ENCODE results near the gene ZNF493.
A peak's percentile ranks its signal among the peaks of the same experiment; 100 is the strongest.

Gene ZNF493

DNA sequence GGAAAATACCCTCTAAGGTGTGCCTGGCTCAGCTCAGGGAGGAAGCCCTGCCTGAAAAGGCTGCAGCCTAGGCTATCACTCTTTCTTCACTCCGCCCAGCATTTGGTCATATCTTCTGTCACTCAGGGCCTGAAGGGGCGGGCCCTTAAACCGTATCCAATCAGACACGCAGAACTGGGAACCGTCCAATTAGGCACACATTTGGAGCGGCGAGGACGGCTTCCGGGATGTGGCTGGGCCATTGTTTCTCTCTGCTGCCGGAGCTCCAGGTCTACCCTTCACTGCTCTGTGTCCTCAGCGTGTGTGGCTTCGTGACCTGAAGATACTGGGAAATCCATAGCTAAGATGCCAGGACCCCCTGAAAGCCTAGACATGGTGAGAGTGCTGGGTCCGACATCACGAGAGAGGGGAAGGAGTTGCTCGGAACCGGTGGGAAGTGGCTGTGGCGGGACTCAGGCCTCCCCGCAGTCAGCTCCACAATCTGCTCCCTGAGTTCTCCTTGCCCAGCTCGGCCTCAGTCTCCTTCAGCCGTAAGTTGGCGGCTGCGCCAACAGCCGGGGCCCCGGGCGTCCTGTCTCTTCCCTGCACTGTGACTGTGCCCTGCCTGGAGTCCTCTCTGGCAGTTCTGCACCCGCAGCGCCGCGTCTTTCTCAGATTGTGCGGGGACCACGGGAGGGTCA is at the start of gene ZNF493:
ZNF493 (plus strand) TSS at position 241 of the 680 bp plus-strand sequence; CDS start at position 346, 105 bp downstream.
- DNase-seq: peak; percentile 97

DNA sequence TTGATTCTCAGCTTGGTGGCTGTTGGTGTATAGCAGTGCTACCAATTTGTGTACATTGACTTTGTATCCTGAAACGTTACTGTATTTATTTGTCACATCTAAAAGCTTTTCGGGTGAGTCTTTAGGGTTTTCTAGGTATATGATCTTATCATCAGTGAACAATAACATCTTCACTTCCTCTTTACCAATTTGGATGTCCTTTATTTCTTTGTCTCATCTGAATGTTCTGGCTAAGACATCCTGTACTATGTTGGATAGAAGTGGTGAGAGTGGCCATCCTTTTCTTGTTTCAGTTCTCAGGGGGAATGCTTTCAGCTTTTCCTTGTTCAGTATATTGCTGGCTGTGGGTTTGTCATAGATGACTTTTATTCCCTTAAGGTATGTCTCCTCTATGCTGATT is 44.1 kb upstream of the ZNF493 start:
- no peak for DNase-seq

- peak; percentile 94 for DNase-seq
These were observed 38.0 kb upstream of the ZNF493 start, which contains the start of gene ZNF738 for GRCh38 chr19:21358768-21359451. TSS of gene ZNF738 (plus strand) at chr19:21359000. CDS start at chr19:21359141, 141 bp downstream.

DNA sequence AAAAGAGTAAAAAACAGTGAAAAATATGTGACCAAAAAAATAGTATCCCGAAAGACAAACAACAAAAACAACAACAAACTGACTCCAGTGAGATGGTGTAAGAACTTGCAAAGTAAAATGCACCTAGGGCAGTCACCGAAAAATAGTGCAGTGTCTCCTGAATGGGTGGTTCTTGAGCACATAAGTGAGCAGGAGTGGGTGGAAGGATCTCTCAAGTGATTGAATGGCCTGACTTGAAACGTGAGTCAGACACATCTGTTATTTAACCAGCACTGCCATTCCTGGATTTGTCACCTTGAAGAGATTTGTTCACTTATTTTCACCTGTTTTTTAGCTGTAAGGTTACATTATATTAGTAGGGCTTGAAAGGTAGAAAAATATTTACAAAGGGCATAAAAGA is 34.6 kb upstream of the ZNF493 start:
- DNase-seq: no peak

DNA sequence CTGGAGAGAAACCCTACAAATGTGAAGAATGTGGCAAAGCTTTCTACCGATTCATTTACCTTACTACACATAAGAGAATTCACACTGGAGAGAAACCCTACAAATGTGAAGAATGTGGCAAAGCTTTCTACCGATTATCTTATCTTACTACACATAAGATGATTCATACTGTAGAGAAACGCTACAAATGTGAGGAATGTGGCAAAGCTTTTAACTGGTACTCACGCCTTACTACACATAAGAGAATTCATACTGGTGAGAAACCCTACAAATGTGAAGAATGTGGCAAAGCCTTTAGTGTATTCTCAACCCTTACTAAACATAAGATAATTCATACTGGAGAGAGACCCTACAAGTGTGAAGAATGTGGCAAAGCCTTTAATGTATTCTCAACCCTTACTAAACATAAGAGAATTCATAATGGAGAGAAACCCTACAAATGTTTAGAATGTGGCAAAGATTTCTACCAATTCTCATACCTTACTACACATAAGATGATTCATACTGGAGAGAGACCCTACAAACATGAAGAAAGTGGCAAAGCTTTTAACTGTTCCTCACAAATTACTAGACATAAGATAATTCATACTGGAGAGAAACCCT is 12.9 kb upstream of the ZNF493 start:
- DNase-seq: no peak

DNA sequence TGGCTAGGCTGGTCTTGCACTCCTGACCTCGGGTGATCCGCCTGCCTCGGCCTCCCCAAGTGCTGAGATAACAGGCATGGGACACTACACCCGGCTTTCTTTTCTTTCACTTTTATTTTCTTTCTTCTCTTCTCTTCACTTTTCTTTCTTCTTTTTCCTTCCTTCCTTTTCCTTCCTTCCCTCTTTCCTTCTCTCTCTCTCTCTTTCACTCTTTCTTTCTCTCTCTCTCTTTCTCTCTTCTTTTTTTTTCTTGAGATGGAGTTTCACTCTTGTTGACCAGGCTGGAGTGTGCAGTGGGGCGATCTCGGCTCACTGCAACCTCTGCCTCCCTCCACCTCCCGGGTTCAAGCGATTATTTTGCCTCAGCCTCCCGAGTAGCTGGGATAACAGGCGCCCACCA is 812 bp upstream of the ZNF493 start:
- no peak for DNase-seq

DNA sequence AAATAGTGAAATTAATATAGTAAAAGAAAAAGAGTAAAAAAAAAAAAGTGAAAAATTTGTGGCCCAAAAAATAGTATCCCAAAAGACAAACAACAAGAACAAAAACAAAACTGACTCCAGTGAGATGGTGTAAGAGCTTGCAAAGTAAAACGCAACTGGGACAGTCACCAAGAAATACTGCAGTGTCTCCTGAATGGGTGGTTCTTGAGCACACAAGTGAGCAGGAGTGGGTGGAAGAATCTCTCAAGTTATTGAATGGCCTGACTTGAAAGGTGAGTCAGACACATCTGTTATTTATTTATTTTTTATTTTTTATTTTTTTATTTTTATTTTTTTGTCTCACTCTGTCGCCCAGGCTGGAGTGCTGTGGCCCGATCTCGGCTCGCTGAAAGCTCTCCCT is 1.9 kb downstream of the ZNF493 start:
- no peak for DNase-seq

DNA sequence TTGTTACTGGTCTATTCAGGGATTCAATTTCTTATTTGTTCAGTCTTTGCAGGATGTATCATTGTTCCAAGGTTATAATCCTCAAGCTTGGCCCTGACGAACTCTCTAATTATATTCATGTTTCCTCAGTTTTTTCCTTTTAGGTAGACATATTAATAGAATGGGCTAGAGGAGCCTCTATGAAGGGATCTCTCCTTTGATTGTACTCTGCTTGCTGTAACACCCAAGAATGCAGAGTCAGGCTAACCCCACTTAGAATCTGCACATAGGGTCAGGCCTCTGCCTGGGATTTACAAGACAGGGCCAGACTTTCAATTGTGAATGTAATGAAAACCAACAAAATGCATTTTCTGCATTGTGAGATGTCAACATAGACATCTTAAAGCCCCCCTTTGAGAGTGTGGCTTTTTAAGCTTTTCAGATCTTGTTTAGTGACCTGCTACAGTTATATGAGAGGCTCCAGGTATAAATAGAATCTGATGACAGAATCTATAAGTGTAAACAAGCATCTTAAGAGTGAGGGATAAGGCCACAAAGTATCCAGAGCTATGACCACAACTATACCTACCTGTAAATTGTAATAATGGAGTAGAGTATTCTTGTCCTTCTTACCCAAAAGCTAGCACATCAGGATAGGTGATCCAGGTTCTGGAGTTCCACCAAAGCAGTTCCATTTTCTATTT is 5.5 kb downstream of the ZNF493 start:
- DNase-seq: no peak

DNA sequence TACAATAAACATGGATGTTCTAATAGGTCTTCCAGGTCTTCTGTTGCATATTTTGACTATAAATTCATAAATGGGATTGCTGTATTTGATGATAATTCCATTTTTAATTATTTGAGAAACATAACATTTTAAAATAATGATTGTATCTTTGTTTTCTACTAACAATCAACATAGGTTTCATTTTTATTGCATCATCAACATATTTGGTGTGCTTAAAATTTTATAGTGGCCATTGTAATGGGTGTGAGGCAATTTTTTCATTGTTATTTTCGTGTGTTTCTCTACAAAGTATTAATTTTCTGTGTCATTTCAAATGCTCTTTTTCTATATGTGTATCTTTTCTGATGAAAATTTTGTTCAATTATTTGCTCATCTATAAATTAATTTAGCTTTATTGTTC is 13.2 kb downstream of the ZNF493 start:
- no peak for DNase-seq

GRCh38 chr19:21422244-21422643 is 25.3 kb downstream of the ZNF493 start:
- no peak for DNase-seq

GRCh38 chr19:21423057-21424041 is 26.4 kb downstream of the ZNF493 start:
- DNase-seq: no peak

- no peak for DNase-seq
These were observed 33.7 kb downstream of the ZNF493 start for GRCh38 chr19:21430675-21431074.

GRCh38 chr19:21432590-21432989 is 35.7 kb downstream of the ZNF493 start:
- DNase-seq: no peak

DNA sequence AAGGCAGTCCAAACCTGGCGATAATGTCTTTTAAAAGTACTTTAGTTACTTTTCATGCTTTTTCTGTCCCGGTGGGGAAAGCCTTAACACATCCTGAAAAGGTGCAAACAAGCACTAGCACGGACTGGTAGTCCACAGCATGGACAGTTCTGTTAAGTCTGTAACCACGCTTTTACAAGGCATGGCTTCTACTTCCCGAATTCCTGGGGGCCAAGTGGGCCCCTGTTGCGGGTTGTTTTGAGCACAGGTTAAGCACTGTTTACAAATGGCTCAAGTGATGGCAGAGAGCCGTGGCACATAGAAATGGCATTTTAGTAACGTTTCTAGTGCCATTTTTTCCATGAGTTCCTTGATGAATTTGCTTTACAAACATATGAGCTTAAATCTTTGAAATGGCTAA is 37.6 kb downstream of the ZNF493 start:
- DNase-seq: no peak

GRCh38 chr19:21434967-21435544 is 38.1 kb downstream of the ZNF493 start:
- DNase-seq: no peak

DNA sequence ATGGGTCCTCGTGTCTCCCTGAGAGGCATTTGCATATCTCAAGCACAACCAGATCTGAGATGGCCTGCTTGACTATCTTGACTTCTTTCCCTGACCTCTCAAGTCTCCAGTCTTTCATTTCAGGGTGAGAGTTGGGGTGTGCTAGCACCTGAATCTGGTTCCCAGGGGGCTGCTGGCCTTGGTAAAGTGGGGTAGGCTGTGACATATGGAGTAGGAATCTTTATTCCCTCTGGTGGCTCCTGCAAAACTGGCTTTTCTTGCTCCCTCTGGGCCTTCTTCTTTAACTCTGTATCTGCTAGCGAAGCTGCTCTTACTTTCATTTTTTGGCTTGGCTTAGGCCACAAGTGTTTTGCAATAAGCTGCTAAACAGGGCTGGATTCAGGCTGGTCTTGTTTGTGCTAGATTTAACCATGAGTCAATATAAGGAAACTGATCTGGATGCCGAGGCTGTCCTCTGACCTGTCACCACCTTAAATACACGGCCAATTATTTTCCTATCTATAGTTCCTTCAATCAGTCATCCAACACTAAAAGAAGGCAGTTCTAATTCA is 42.3 kb downstream of the ZNF493 start:
- DNase-seq: no peak

DNA sequence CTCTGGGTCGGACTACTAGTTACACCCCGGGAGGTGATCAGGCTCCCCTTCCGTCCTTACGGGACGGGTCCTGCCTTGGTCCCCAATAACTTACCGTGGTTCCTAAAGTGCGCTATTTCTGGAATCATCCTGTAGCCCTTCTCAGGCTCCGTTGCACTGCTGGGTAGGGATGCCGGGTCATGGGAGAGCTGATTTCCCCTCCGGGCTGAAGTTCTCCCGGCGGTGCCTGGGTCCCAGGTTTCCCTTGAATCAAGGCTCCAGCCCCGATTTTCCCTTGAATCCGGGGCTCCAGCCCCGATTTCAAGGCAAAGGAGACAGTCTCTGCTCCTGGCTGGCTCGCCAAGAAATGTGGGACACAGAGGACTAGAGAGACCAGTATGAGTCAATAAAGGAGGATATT is 43.4 kb downstream of the ZNF493 start:
- no peak for DNase-seq

DNA sequence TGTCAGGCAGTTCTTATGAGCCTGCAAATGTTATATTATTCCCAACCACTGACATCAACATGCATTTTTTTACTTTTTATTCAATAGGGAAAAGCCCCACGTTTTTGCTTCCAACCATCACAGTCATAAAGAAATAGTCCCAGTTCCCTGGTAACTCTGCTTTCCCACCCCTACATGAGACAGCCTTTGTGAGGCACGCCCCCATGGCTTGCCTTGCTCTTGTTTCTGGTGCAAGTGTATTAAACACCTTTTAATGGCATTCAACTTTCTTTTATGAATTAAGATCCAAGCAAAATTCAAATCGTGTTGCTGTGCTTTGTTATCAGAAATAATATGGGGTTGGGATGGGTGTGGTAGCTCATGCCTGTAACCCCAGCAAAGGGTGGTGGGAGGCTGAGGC is 54.3 kb downstream of the ZNF493 start:
- no peak for DNase-seq

- DNase-seq: no peak
These were observed 58.0 kb downstream of the ZNF493 start for GRCh38 chr19:21454901-21455300.

DNA sequence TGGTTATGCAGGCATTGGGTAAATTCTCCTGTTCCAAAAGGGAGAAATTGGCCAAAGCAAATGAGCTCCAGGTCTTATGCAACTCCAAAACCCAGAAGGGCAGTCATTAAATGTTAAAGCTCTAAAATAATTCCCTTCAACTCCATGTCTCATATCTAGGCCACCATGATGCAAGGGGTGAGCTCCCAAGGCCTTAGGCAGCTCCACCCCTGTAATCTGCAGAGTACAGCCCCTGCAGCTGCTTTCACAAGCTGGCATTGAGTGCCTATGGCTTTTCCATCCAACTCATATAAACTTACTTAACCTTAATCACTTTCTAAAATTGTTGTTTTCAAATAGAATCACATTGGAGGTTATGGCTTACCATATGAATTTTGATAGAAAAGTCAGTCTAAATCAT is 63.8 kb downstream of the ZNF493 start:
- DNase-seq: peak; percentile 72

DNA sequence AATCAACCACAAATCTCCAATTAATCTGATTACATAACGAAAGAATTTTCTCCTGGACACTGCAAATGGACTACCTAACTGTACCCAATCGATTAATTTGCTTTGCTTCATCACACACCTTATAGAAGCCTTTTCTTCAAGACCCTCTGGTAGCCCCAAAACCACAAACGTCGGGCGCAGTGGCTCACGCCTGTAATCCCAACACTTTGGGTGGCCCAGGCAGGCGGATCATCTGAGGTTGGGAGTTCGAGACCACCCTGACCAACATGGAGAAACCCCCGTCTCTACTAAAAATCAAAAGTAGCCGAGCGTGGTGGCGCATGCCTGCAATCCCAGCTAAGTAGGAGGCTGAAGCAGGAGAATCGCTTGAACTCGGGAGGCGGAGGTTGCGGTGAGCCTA is 65.6 kb downstream of the ZNF493 start:
- DNase-seq: no peak
